ENCODE measurements around the gene GCN1. TPM values are rescaled to one million over a fixed set of nuclear protein-coding genes. Genes with fewer than 3 reads are reported as not detected.

The GCN1 gene, protein sequence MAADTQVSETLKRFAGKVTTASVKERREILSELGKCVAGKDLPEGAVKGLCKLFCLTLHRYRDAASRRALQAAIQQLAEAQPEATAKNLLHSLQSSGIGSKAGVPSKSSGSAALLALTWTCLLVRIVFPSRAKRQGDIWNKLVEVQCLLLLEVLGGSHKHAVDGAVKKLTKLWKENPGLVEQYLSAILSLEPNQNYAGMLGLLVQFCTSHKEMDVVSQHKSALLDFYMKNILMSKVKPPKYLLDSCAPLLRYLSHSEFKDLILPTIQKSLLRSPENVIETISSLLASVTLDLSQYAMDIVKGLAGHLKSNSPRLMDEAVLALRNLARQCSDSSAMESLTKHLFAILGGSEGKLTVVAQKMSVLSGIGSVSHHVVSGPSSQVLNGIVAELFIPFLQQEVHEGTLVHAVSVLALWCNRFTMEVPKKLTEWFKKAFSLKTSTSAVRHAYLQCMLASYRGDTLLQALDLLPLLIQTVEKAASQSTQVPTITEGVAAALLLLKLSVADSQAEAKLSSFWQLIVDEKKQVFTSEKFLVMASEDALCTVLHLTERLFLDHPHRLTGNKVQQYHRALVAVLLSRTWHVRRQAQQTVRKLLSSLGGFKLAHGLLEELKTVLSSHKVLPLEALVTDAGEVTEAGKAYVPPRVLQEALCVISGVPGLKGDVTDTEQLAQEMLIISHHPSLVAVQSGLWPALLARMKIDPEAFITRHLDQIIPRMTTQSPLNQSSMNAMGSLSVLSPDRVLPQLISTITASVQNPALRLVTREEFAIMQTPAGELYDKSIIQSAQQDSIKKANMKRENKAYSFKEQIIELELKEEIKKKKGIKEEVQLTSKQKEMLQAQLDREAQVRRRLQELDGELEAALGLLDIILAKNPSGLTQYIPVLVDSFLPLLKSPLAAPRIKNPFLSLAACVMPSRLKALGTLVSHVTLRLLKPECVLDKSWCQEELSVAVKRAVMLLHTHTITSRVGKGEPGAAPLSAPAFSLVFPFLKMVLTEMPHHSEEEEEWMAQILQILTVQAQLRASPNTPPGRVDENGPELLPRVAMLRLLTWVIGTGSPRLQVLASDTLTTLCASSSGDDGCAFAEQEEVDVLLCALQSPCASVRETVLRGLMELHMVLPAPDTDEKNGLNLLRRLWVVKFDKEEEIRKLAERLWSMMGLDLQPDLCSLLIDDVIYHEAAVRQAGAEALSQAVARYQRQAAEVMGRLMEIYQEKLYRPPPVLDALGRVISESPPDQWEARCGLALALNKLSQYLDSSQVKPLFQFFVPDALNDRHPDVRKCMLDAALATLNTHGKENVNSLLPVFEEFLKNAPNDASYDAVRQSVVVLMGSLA (N-terminal part only)
- total RNA-seq = 10 to 100 TPM; 86.0 to 94.3 TPM

GRCh38 chr12:120194534-120195395 is at the start of gene GCN1:
Gene GCN1 (minus strand): TSS chr12:120194715. CDS start chr12:120194697, 18 bp downstream.
- Mint-ChIP-seq H3K27me3 (no peaks in the 10 kb centered on the region), H3K36me3 (ENCODE audit: low read depth) (peaks cover 57% of the 10 kb centered on the region), H3K4me3 (peak within 1 kb of the TSS; percentile 87), H3K9me3 (no peaks in the 10 kb centered on the region), H3K27ac (peak within 1 kb of the TSS; percentile 98), H3K4me1 (peaks cover 65% of the 10 kb centered on the region)
- POLR2A ChIA-PET = interaction anchor here (0.6 to 14.8 kb wide), 9 partner anchors 7 to 97 kb away, joined by 3 to 349 read pairs (median 13); partner anchors contain the start of genes RAB35, RNU4-1, RNU4-2 and RPLP0
- DNase-seq = peak; percentile 89
- CTCF ChIA-PET = interaction anchor here (0.6 kb wide), 1 partner anchor 97 kb away, joined by 5 read pairs; the partner anchor contains the start of gene RNU4-2

- ChIA-PET CTCF (interaction anchor here (0.7 to 14.5 kb wide), 4 partner anchors 12 to 23 kb away, joined by 3 to 228 read pairs (median 14); partner anchors contain the start of gene PXN), POLR2A (interaction anchor here (1.0 to 16.9 kb wide), 5 partner anchors 9 to 49 kb away, joined by 3 to 338 read pairs (median 5); partner anchors contain the start of genes PXN, RNU4-1 and RNU4-2)
- no peaks in the 10 kb centered on the region for H3K27me3 Mint-ChIP-seq
- H3K4me1 Mint-ChIP-seq = peaks cover 69% of the 10 kb centered on the region
- no peaks in the 10 kb centered on the region for H3K9me3 Mint-ChIP-seq
- peaks cover 43% of the 10 kb centered on the region for H3K36me3 Mint-ChIP-seq (ENCODE audit: low read depth)
- H3K27ac Mint-ChIP-seq = peak overlapping the region; percentile 38
- no peak for DNase-seq
- no peak overlapping the region for H3K4me3 Mint-ChIP-seq
These were observed 48.6 kb upstream of the GCN1 start for GRCh38 chr12:120242971-120243699.

DNA sequence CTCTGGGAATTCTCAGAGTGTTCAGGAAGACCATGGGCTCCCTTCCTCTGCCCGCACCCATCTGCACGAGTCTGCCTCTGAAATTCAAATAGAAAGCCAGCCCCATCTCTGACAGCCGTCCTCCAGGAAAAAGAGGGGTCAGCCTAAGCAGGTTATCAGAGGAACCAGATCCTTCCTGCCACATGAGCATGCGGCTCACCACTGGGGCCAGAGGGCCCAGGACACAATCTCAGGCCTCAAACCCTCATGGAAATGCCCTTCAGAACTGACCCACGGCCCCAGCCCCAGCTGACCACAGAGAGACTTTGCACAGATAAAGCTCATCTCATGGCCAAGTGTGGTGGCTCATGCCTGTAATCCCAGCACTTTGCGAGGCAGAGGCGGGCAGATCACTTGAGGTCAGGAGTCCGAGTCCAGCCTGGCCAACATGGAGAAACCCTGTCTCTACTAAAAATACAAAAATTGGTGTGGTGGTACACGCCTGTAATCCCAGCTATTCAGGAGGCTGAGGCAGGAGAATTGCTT is 47.8 kb upstream of the GCN1 start:
- Mint-ChIP-seq H3K4me1 (peaks cover 69% of the 10 kb centered on the region), H3K27ac (no peak overlapping the region), H3K36me3 (ENCODE audit: low read depth) (peaks cover 40% of the 10 kb centered on the region), H3K9me3 (no peaks in the 10 kb centered on the region), H3K4me3 (no peak overlapping the region), H3K27me3 (no peaks in the 10 kb centered on the region)
- ChIA-PET CTCF (interaction anchor here (0.7 to 14.5 kb wide), 4 partner anchors 13 to 24 kb away, joined by 3 to 228 read pairs (median 14); partner anchors contain the start of gene PXN), POLR2A (interaction anchor here (1.0 to 16.9 kb wide), 5 partner anchors 9 to 50 kb away, joined by 3 to 338 read pairs (median 5); partner anchors contain the start of genes PXN, RNU4-1 and RNU4-2)
- no peak for DNase-seq

DNA sequence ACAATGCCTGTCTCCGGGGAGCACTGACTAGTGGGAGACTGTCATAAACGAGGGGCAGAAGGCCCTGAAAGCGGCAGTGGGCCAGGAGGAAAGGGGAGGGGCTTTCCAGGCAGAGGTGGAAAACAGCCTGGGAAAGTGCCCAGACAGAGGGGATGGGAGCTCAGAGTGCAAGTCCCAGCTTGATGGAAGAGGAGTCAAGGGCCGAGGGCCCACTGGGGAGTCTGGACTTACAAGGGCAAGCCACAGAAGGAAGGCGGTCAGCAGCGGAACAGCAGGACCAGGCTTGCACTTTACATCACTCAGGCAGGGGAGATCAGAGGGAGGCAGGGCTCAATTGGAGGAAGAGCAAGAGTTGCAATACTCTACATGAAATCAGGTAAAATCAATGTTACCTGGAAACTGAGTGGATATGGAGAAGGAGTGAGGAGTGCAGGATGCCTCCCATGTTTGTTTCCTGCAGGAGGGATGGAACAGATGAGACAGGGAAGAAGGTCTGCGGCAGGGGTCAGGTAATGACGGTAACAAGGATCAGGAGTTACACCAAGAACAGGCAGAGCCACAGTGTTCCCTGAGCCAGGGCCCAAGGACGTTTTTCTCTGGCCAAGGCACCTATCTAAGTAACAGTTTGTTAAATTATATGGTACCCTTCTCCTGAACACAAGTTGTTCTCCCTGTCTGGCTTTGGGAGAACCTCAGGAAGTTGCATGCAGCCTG is 47.2 kb upstream of the GCN1 start:
- Mint-ChIP-seq H3K4me3 (no peak overlapping the region), H3K4me1 (peaks cover 68% of the 10 kb centered on the region), H3K27ac (peak overlapping the region; percentile 3), H3K9me3 (no peaks in the 10 kb centered on the region), H3K36me3 (ENCODE audit: low read depth) (peaks cover 36% of the 10 kb centered on the region), H3K27me3 (no peaks in the 10 kb centered on the region)
- no peak for DNase-seq
- ChIA-PET POLR2A (interaction anchor here (1.0 to 16.9 kb wide), 6 partner anchors 9 to 50 kb away, joined by 3 to 338 read pairs (median 10); partner anchors contain the start of genes PXN, RNU4-1, RNU4-2 and RPLP0), CTCF (interaction anchor here (4.8 kb wide), 1 partner anchor 25 kb away, joined by 23 read pairs; the partner anchor contains the start of gene PXN)

GRCh38 chr12:120240495-120240833 is 45.9 kb upstream of the GCN1 start:
- Mint-ChIP-seq H3K4me1 (peaks cover 72% of the 10 kb centered on the region), H3K27me3 (no peaks in the 10 kb centered on the region), H3K36me3 (ENCODE audit: low read depth) (peaks cover 40% of the 10 kb centered on the region), H3K27ac (no peak overlapping the region), H3K4me3 (no peak overlapping the region), H3K9me3 (no peaks in the 10 kb centered on the region)
- POLR2A ChIA-PET = interaction anchor here (1.0 to 4.3 kb wide), 9 partner anchors 8 to 51 kb away, joined by 3 to 22 read pairs (median 4); partner anchors contain the start of genes RNU4-1, RNU4-2 and RPLP0
- no peak for DNase-seq
- CTCF ChIA-PET = interaction anchor here (2.2 to 6.3 kb wide), 3 partner anchors 9 to 25 kb away, joined by 7 to 58 read pairs (median 40); partner anchors contain the start of gene PXN

GRCh38 chr12:120239776-120240494 is 45.4 kb upstream of the GCN1 start:
- Mint-ChIP-seq H3K9me3 (no peaks in the 10 kb centered on the region), H3K36me3 (ENCODE audit: low read depth) (peaks cover 39% of the 10 kb centered on the region)
- CTCF ChIA-PET = interaction anchor here (1.2 to 6.3 kb wide), 5 partner anchors 9 to 26 kb away, joined by 3 to 58 read pairs (median 7); partner anchors contain the start of gene PXN

GRCh38 chr12:120238839-120239445 is 44.4 kb upstream of the GCN1 start:
- H3K9me3 Mint-ChIP-seq = no peaks in the 10 kb centered on the region
- H3K4me1 Mint-ChIP-seq = peaks cover 78% of the 10 kb centered on the region
- no peak overlapping the region for H3K27ac Mint-ChIP-seq
- no peak for DNase-seq
- CTCF ChIA-PET = interaction anchor here (1.2 to 6.3 kb wide), 5 partner anchors 8 to 27 kb away, joined by 3 to 58 read pairs (median 7); partner anchors contain the start of gene PXN
- H3K27me3 Mint-ChIP-seq = no peaks in the 10 kb centered on the region
- H3K4me3 Mint-ChIP-seq = no peak overlapping the region
- peaks cover 39% of the 10 kb centered on the region for H3K36me3 Mint-ChIP-seq (ENCODE audit: low read depth)
- POLR2A ChIA-PET = interaction anchor here (1.0 to 5.0 kb wide), 8 partner anchors 9 to 53 kb away, joined by 3 to 47 read pairs (median 10); partner anchors contain the start of genes PXN, RNU4-1, RNU4-2 and RPLP0

More at GRCh38 chr12:120239776-120240494, 45.4 kb upstream of the GCN1 start:
- H3K4me1 Mint-ChIP-seq = peaks cover 73% of the 10 kb centered on the region
- H3K27ac Mint-ChIP-seq = no peak overlapping the region
- no peaks in the 10 kb centered on the region for H3K27me3 Mint-ChIP-seq
- POLR2A ChIA-PET = interaction anchor here (1.0 to 4.3 kb wide), 9 partner anchors 8 to 52 kb away, joined by 3 to 22 read pairs (median 4); partner anchors contain the start of genes RNU4-1, RNU4-2 and RPLP0
- DNase-seq = no peak
- no peak overlapping the region for H3K4me3 Mint-ChIP-seq

DNA sequence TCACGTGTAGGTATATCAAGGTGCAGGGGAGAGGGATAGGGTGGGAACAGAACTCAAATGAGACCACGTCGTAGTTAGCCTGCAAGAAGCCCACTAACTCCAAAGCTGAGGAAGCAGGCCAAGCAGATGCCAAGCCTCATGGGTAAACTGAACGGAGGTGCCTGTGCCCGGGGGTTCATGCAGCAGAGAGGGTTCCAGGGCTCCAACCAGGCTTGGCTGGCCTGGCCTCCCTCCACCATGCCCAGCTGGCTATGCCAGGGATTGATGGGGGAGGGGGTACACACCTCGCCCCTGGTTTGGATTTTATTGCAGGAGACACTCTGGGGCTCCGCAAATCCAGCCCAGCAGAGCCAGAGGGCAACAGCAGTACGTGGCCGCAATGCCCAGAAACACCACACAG is 43.7 kb upstream of the GCN1 start:
- DNase-seq = no peak
- Mint-ChIP-seq H3K27ac (no peak overlapping the region), H3K27me3 (no peaks in the 10 kb centered on the region), H3K4me3 (no peak overlapping the region), H3K36me3 (ENCODE audit: low read depth) (peaks cover 38% of the 10 kb centered on the region), H3K4me1 (peaks cover 80% of the 10 kb centered on the region), H3K9me3 (no peaks in the 10 kb centered on the region)
- POLR2A ChIA-PET = interaction anchor here (0.8 to 5.0 kb wide), 10 partner anchors 9 to 53 kb away, joined by 3 to 47 read pairs (median 10); partner anchors contain the start of genes PXN, RNU4-1, RNU4-2 and RPLP0
- CTCF ChIA-PET = interaction anchor here (1.1 to 6.3 kb wide), 4 partner anchors 8 to 28 kb away, joined by 3 to 58 read pairs (median 22); partner anchors contain the start of gene PXN
